Ramos (cell line): ENCODE measurements around the gene BRCC3.
"Not testable (repeated sequence)": the region's sequence is repeated elsewhere in the genome, so short reads cannot be mapped to it uniquely, and the experiment has no call there.

Source experiments
- in situ Hi-C: fragments of 300-500 bp; cut with MboI; formaldehyde crosslinking; loops from one replicate; pipeline ENCODE4 v1.14.3; 2022; ENCODE audit warnings: low sequenced_read_pairs; ENCODE audit not compliant: unreplicated experiment

Gene BRCC3

DNA sequence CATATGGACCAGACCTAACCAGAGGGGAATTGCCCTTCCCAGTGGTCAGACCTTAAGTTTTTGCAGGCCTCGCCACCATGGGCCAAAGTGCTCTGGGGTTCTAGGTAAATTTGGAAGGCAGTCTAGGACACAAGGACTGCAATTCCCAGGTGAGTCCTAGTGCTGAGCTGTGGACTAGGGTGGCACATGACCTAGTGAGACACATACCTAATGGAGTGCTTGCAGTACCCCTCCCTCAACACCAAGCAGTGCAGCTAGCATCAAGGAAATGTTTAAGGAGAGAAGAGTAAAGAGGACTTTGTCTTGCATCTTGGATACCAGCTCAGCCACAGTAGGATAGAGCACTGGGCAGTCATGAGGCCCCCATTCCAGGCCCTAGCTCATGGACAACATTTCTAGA, 60.8 kb downstream of the BRCC3 start:
- in situ Hi-C loops = no loop called here

GRCh38 chrX:155134255-155134654, 62.9 kb downstream of the BRCC3 start:
- in situ Hi-C loops = no loop called here

- in situ Hi-C loops = no loop called here
Observed at GRCh38 chrX:155143959-155144548, 72.7 kb downstream of the BRCC3 start.

DNA sequence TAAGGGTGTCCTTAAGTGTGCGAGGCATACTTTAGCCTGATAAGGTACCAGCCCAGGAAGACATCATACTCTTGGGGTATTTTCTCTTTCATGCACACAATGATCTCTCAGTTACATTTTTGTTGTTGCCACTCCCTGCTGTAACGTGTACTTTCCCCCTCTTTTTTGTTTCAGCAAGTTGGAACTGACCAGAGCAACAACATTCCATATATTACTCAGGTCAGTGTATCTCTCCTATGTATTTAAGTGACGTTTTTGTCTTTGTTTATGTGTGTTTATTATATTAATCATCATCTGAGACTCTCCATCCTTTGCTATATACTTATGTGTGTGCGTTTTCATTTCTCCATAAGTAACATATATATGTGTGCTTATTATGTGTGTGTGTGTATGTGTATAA, 73.6 kb downstream of the BRCC3 start:
- in situ Hi-C loops = no loop called here

- in situ Hi-C loops = not testable (repeated sequence)
Observed at GRCh38 chrX:155147612-155148011, 76.3 kb downstream of the BRCC3 start.

GRCh38 chrX:155148166-155148565, 76.9 kb downstream of the BRCC3 start:
- in situ Hi-C loops = not testable (repeated sequence)

DNA sequence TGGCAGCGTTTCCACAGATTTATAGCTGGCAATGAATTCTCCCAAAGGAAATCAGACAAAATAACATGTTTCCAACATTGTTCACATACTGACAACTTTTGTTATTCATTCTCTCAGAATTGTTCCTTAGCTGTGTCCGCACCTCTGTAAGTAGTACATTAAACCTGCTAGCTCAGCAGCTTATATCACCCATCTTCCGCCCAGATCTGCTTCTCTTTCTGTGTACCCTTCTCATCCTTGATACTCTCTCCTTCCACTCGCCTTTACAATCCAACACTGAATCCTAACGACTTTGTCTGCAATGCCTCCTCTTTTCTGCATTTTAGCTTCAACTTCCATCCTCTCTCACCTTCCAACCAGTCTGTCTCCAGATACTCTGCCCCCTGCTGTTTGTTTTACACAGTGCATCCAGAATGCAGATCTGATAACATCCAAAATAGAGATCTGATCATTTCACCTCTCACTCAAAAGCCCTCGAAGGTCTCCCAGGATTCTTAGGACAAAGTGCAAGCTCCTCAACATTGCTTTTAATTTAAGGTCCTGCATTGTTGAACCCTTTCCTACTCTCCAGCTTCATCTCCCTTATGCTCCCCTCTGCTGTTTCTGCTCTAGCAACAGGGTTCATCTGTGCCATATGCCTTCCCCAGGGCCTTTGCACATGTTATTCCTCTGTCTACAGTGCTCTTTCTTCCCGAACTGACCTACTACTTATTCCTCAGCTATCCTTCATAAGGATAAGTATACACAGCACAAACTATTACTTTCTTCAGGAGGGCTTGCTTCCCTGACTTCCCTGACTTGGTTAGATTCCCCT, 77.6 kb downstream of the BRCC3 start:
- in situ Hi-C loops = no loop called here

GRCh38 chrX:155169881-155170280, 98.6 kb downstream of the BRCC3 start:
- in situ Hi-C loops = no loop called here
